Measurements from ENCODE around the gene PDE6G.

Gene PDE6G

GRCh38 chr17:81702934-81703746 lies 46.8 kb upstream of the PDE6G start, which contains the start of gene MRPL12:
TSS of gene MRPL12 (plus strand) at chr17:81703367. CDS start at chr17:81703502, 135 bp downstream.
- Histone ChIP-seq H2BK5ac (ENCODE audit: low read depth, low read length, poor library complexity, severe bottlenecking) (peak within 1 kb of the TSS; percentile 62), H3K79me1 (replicated peaks; ENCODE audit: low read length, poor library complexity, severe bottlenecking) (peaks cover 26% of the 10 kb centered on the region), H2AFZ (ENCODE audit: low read depth, low read length) (peak within 1 kb of the TSS; percentile 62), H2AK5ac (ENCODE audit: low read length, severe bottlenecking) (peak within 1 kb of the TSS; percentile 37), H4K8ac (ENCODE audit: low read length) (peak within 1 kb of the TSS; percentile 73), H3K14ac (ENCODE audit: low read length in 2 of 2) (peak within 1 kb of the TSS; percentile 64 to 83), H3K27me3 (ENCODE audit: control insufficient read depth in 1 of 2, insufficient read depth in 1 of 2, low read length in 2 of 2) (no peaks in the 10 kb centered on the region), H2BK120ac (ENCODE audit: low read depth, low read length) (peak within 1 kb of the TSS; percentile 92), H3K9me3 (ENCODE audit: control insufficient read depth, low read length) (no peaks in the 10 kb centered on the region), H3K9ac (ENCODE audit: low read length) (peak within 1 kb of the TSS; percentile 99), H3K4me1 (ENCODE audit: control insufficient read depth, insufficient read depth, low read depth, low read length) (peaks cover 29% of the 10 kb centered on the region), H2BK15ac (ENCODE audit: low read depth, poor library complexity, severe bottlenecking) (peak within 1 kb of the TSS; percentile 95), H3K4me3 (ENCODE audit: insufficient read depth in 1 of 2, low read depth in 1 of 2, low read length in 2 of 2) (peak within 1 kb of the TSS; percentile 92 to 97), H3K4ac (ENCODE audit: low read depth in 1 of 2, low read length in 2 of 2) (peak within 1 kb of the TSS; percentile 73 to 88), H3K36me3 (ENCODE audit: control insufficient read depth in 1 of 2, insufficient read depth in 2 of 2, low read depth in 1 of 2, low read length in 2 of 2) (peaks cover 66 to 70% of the 10 kb centered on the region in 2 experiments), H3K18ac (ENCODE audit: low read depth in 1 of 2, low read length in 2 of 2) (peak within 1 kb of the TSS; percentile 86 to 91), H3K27ac (ENCODE audit: low read length, poor library complexity, severe bottlenecking) (peak within 1 kb of the TSS; percentile 76), H3K23ac (ENCODE audit: low read length in 2 of 2) (peak within 1 kb of the TSS; percentile 9 to 46), H4K91ac (ENCODE audit: low read length) (peak within 1 kb of the TSS; percentile 70), H3K4me2 (ENCODE audit: low read length, poor library complexity, severe bottlenecking) (peak within 1 kb of the TSS; percentile 88), H2BK12ac (ENCODE audit: low read length in 2 of 2) (no peak within 1 kb of the TSS)
- under 1% methylated on average over 102 of the region's 102 CpGs for WGBS
- DNase-seq, result peak; percentile 93

DNA sequence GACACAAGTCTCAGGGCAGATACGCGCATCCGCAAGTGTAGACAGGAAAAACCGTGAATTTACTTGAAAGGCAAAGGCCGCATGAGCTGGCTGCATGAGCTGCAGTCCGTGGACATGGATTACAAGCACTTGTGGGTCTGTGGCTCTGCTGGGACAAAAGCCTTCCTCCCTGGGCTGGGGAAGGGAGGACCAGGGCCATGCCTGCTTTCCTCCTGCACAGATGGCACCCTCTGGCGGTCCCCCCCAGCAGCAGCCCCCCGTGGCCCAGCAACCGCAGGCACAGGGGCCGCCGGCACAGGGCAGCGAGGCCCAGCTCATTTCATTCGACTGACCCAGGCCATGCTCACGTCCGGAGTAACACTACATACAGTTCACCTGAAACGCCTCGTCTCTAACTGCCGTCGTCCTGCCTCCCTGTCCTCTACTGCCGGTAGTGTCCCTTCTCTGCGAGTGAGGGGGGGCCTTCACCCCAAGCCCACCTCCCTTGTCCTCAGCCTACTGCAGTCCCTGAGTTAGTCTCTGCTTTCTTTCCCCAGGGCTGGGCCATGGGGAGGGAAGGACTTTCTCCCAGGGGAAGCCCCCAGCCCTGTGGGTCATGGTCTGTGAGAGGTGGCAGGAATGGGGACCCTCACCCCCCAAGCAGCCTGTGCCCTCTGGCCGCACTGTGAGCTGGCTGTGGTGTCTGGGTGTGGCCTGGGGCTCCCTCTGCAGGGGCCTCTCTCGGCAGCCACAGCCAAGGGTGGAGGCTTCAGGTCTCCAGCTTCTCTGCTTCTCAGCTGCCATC lies 45.1 kb upstream of the PDE6G start:
- Histone ChIP-seq H2BK12ac (ENCODE audit: low read length in 2 of 2) (no peak overlapping the region), H3K4ac (ENCODE audit: low read depth in 1 of 2, low read length in 2 of 2) (no peak overlapping the region), H2AFZ (ENCODE audit: low read depth, low read length) (no peak overlapping the region), H2BK5ac (ENCODE audit: low read depth, low read length, poor library complexity, severe bottlenecking) (no peak overlapping the region), H3K4me3 (ENCODE audit: insufficient read depth in 1 of 2, low read depth in 1 of 2, low read length in 2 of 2) (peak overlapping the region in 1 of 2 experiments; percentile 97), H3K36me3 (ENCODE audit: control insufficient read depth in 1 of 2, insufficient read depth in 2 of 2, low read depth in 1 of 2, low read length in 2 of 2) (peaks cover 66 to 70% of the 10 kb centered on the region in 2 experiments), H4K91ac (ENCODE audit: low read length) (peak overlapping the region; percentile 21), H3K27ac (ENCODE audit: low read length, poor library complexity, severe bottlenecking) (no peak overlapping the region), H3K4me1 (ENCODE audit: control insufficient read depth, insufficient read depth, low read depth, low read length) (peaks cover 27% of the 10 kb centered on the region), H2BK15ac (ENCODE audit: low read depth, poor library complexity, severe bottlenecking) (no peak overlapping the region), H3K9me3 (ENCODE audit: control insufficient read depth, low read length) (no peaks in the 10 kb centered on the region), H4K8ac (ENCODE audit: low read length) (no peak overlapping the region), H2AK5ac (ENCODE audit: low read length, severe bottlenecking) (no peak overlapping the region), H3K18ac (ENCODE audit: low read depth in 1 of 2, low read length in 2 of 2) (no peak overlapping the region), H3K9ac (ENCODE audit: low read length) (peak overlapping the region; percentile 99), H3K4me2 (ENCODE audit: low read length, poor library complexity, severe bottlenecking) (peak overlapping the region; percentile 43), H2BK120ac (ENCODE audit: low read depth, low read length) (no peak overlapping the region), H3K79me1 (replicated peaks; ENCODE audit: low read length, poor library complexity, severe bottlenecking) (peaks cover 13% of the 10 kb centered on the region), H3K27me3 (ENCODE audit: control insufficient read depth in 1 of 2, insufficient read depth in 1 of 2, low read length in 2 of 2) (no peaks in the 10 kb centered on the region), H3K14ac (ENCODE audit: low read length in 2 of 2) (no peak overlapping the region), H3K23ac (ENCODE audit: low read length in 2 of 2) (no peak overlapping the region)
- peak; percentile 29 for DNase-seq
- 86% methylated on average over 23 of the region's 23 CpGs for whole genome bisulfite sequencing

DNA sequence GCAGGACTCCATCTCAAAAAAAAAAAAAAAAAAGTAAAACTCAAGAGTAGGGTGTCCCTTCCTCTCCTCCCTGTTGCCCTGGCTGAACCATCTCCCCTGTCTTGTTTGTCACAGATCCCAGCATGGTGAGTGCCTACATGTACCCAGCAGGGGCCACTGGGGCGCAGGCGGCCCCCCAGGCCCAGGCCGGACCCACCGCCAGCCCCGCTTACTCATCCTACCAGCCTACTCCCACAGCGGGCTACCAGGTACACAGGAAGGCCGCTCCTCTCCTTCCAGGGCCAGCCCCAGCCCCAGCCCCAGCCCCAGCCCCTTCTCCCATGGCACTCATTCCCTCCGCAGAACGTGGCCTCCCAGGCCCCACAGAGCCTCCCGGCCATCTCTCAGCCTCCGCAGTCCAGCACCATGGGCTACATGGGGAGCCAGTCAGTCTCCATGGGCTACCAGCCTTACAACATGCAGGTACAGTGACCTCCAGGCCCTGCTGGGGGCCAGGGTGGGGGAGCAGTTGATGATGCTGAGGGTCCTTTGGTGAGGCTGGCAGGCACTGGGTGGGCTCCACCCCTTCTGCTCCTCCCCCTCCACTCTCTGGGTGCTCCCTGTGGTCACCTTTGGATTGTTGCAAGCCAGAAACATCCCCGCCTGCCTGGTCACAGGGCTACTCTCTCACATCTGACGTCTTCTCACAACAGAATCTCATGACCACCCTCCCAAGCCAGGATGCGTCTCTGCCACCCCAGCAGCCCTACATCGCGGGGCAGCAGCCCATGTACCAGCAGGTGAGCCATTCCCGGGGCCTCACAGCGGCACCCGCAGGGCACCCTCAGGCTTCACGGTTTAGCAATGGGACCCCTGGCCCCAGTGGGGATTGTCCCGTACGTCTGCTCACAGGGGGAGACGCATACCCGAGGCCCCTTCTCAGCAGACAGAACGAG lies 44.3 kb upstream of the PDE6G start:
- Histone ChIP-seq H2BK15ac (ENCODE audit: low read depth, poor library complexity, severe bottlenecking) (no peak overlapping the region), H3K79me1 (replicated peaks; ENCODE audit: low read length, poor library complexity, severe bottlenecking) (peaks cover 16% of the 10 kb centered on the region), H2AK5ac (ENCODE audit: low read length, severe bottlenecking) (no peak overlapping the region), H3K23ac (ENCODE audit: low read length in 2 of 2) (no peak overlapping the region), H4K91ac (ENCODE audit: low read length) (no peak overlapping the region), H3K9ac (ENCODE audit: low read length) (peak overlapping the region; percentile 99), H3K4ac (ENCODE audit: low read depth in 1 of 2, low read length in 2 of 2) (no peak overlapping the region), H2BK5ac (ENCODE audit: low read depth, low read length, poor library complexity, severe bottlenecking) (no peak overlapping the region), H3K27ac (ENCODE audit: low read length, poor library complexity, severe bottlenecking) (no peak overlapping the region), H3K4me1 (ENCODE audit: control insufficient read depth, insufficient read depth, low read depth, low read length) (peaks cover 27% of the 10 kb centered on the region), H3K36me3 (ENCODE audit: control insufficient read depth in 1 of 2, insufficient read depth in 2 of 2, low read depth in 1 of 2, low read length in 2 of 2) (peaks cover 66 to 70% of the 10 kb centered on the region in 2 experiments), H3K4me3 (ENCODE audit: insufficient read depth in 1 of 2, low read depth in 1 of 2, low read length in 2 of 2) (peak overlapping the region in 1 of 2 experiments; percentile 97), H3K18ac (ENCODE audit: low read depth in 1 of 2, low read length in 2 of 2) (no peak overlapping the region), H3K14ac (ENCODE audit: low read length in 2 of 2) (no peak overlapping the region), H2BK120ac (ENCODE audit: low read depth, low read length) (no peak overlapping the region), H3K27me3 (ENCODE audit: control insufficient read depth in 1 of 2, insufficient read depth in 1 of 2, low read length in 2 of 2) (no peaks in the 10 kb centered on the region), H4K8ac (ENCODE audit: low read length) (peak overlapping the region; percentile 42), H2AFZ (ENCODE audit: low read depth, low read length) (no peak overlapping the region), H3K9me3 (ENCODE audit: control insufficient read depth, low read length) (no peaks in the 10 kb centered on the region), H2BK12ac (ENCODE audit: low read length in 2 of 2) (peak overlapping the region in 1 of 2 experiments; percentile 23), H3K4me2 (ENCODE audit: low read length, poor library complexity, severe bottlenecking) (no peak overlapping the region)
- DNase-seq, result no peak
- WGBS, result 96% methylated on average over 25 of the region's 25 CpGs
